LHCN-M2 (cell line): ENCODE data around the gene EFHC1. TPM values are rescaled to one million over a fixed set of nuclear protein-coding genes. Genes with fewer than 3 reads are reported as not detected.
A peak's percentile ranks its signal among the peaks of the same experiment; 100 is the strongest.

Source experiments
- DNase-seq: peaks from one replicate; pipeline ENCODE4 v3.0.0-alpha.2; 2012; ENCODE audit warnings: low read depth
- total RNA-seq: library from RNA; depleted of rRNA; stranded (reverse); fragments of >200 nt; gene quantifications from 2 replicates; pipeline ENCODE4 v1.2.3, GENCODE V29; 2014

The EFHC1 gene
- total RNA-seq, 1 experiment from 2014 or later = 31.8 TPM

GRCh38 chr6:52537001-52537753, 117.0 kb downstream of the EFHC1 start:
- DNase-seq = peak; percentile 77

GRCh38 chr6:52538252-52538900, 118.2 kb downstream of the EFHC1 start:
- DNase-seq = peak; percentile 57

GRCh38 chr6:52538901-52539354, 118.8 kb downstream of the EFHC1 start:
- DNase-seq = peak; percentile 61

- peak; percentile 86 for DNase-seq
Observed at GRCh38 chr6:52539607-52540006, 119.5 kb downstream of the EFHC1 start.

- no peak for DNase-seq
Observed at GRCh38 chr6:52540286-52540902, 120.3 kb downstream of the EFHC1 start.

GRCh38 chr6:52541135-52541534, 121.0 kb downstream of the EFHC1 start:
- DNase-seq = no peak

- peak; percentile 69 for DNase-seq
Observed at GRCh38 chr6:52543262-52543661, 123.1 kb downstream of the EFHC1 start.

GRCh38 chr6:52543729-52544601, 123.8 kb downstream of the EFHC1 start:
- no peak for DNase-seq

- DNase-seq = no peak
Observed at GRCh38 chr6:52544602-52545405, 124.7 kb downstream of the EFHC1 start.

GRCh38 chr6:52545406-52546119, 125.4 kb downstream of the EFHC1 start:
- DNase-seq = no peak

GRCh38 chr6:52546192-52546591, 126.0 kb downstream of the EFHC1 start:
- no peak for DNase-seq

GRCh38 chr6:52546678-52547077, 126.5 kb downstream of the EFHC1 start:
- no peak for DNase-seq

GRCh38 chr6:52547647-52548352, 127.7 kb downstream of the EFHC1 start:
- no peak for DNase-seq

- no peak for DNase-seq
Observed at GRCh38 chr6:52548353-52548713, 128.2 kb downstream of the EFHC1 start.

- DNase-seq = no peak
Observed at GRCh38 chr6:52548999-52549398, 128.9 kb downstream of the EFHC1 start.

- no peak for DNase-seq
Observed at GRCh38 chr6:52549428-52549827, 129.3 kb downstream of the EFHC1 start.

GRCh38 chr6:52550014-52550575, 130.0 kb downstream of the EFHC1 start:
- no peak for DNase-seq

GRCh38 chr6:52550870-52551269, 130.7 kb downstream of the EFHC1 start:
- DNase-seq = no peak
